ENCODE data around the gene OTP.
"Not testable (repeated sequence)": the region's sequence is repeated elsewhere in the genome, so short reads cannot be mapped to it uniquely, and the experiment has no call there.

OTP gene

GRCh38 chr5:77638763-77639671 is 504 bp upstream of the OTP start:
- DNase-seq: no peak

GRCh38 chr5:77637170-77637997 is 1.1 kb downstream of the OTP start:
- no peak for DNase-seq

GRCh38 chr5:77636641-77637169 is 1.8 kb downstream of the OTP start:
- DNase-seq: no peak

- no peak for DNase-seq
Measured at GRCh38 chr5:77635917-77636640, 2.4 kb downstream of the OTP start.

GRCh38 chr5:77635067-77635916 is 3.2 kb downstream of the OTP start:
- DNase-seq: no peak

GRCh38 chr5:77633709-77634108 is 4.8 kb downstream of the OTP start:
- no peak for DNase-seq

- DNase-seq: no peak
Measured at GRCh38 chr5:77633207-77633675, 5.3 kb downstream of the OTP start.

GRCh38 chr5:77632526-77633206 is 5.8 kb downstream of the OTP start:
- DNase-seq: no peak

- peak; percentile 32 for DNase-seq
Measured at GRCh38 chr5:77630114-77630680, 8.3 kb downstream of the OTP start.

GRCh38 chr5:77629509-77630113 is 8.9 kb downstream of the OTP start:
- DNase-seq: no peak

- no peak for DNase-seq
Measured at GRCh38 chr5:77628840-77629508, 9.5 kb downstream of the OTP start.

- no peak for DNase-seq
Measured at GRCh38 chr5:77627869-77628674, 10.4 kb downstream of the OTP start.

GRCh38 chr5:77623203-77623740 is 15.2 kb downstream of the OTP start:
- no peak for DNase-seq

- no peak for DNase-seq
Measured at GRCh38 chr5:77621440-77621839, 17.1 kb downstream of the OTP start.

- no peak for DNase-seq
Measured at GRCh38 chr5:77620405-77620804, 18.1 kb downstream of the OTP start.

GRCh38 chr5:77616920-77617319 is 21.6 kb downstream of the OTP start:
- DNase-seq: no peak

GRCh38 chr5:77608927-77609326 is 29.6 kb downstream of the OTP start:
- not testable (repeated sequence) for DNase-seq

- no peak for DNase-seq
Measured at GRCh38 chr5:77607324-77607723, 31.2 kb downstream of the OTP start.

- no peak for DNase-seq
Measured at GRCh38 chr5:77606279-77606678, 32.2 kb downstream of the OTP start.
